ENCODE data around the gene BEAN1.

BEAN1 gene

GRCh38 chr16:66476328-66477027 lies 49.4 kb downstream of the BEAN1 start:
- Histone ChIP-seq H3K4me3 (ENCODE audit: low read depth in 1 of 2, low read length in 2 of 2) (no peak overlapping the region), H3K9me3 (ENCODE audit: low read length) (no peaks in the 10 kb centered on the region), H3K36me3 (ENCODE audit: insufficient read depth, low read length) (no peaks in the 10 kb centered on the region), H3K27ac (ENCODE audit: low read depth, low read length) (no peak overlapping the region), H3K27me3 (ENCODE audit: control insufficient read depth in 1 of 2, insufficient read depth in 2 of 2, low read length in 2 of 2) (peaks cover 0 to 18% of the 10 kb centered on the region in 2 donors), H3K9ac (ENCODE audit: low read length) (no peak overlapping the region), H3K4me1 (ENCODE audit: insufficient read depth, low read length) (no peaks in the 10 kb centered on the region)

- Histone ChIP-seq H3K27me3 (ENCODE audit: control insufficient read depth in 1 of 2, insufficient read depth in 2 of 2, low read length in 2 of 2) (peaks cover 0 to 18% of the 10 kb centered on the region in 2 donors), H3K36me3 (ENCODE audit: insufficient read depth, low read length) (no peaks in the 10 kb centered on the region), H3K4me3 (ENCODE audit: low read depth in 1 of 2, low read length in 2 of 2) (no peak overlapping the region), H3K27ac (ENCODE audit: low read depth, low read length) (no peak overlapping the region), H3K9me3 (ENCODE audit: low read length) (no peaks in the 10 kb centered on the region), H3K4me1 (ENCODE audit: insufficient read depth, low read length) (no peaks in the 10 kb centered on the region), H3K9ac (ENCODE audit: low read length) (no peak overlapping the region)
Observed at GRCh38 chr16:66477028-66477515, 50.0 kb downstream of the BEAN1 start.

GRCh38 chr16:66478733-66479511 lies 51.8 kb downstream of the BEAN1 start:
- Histone ChIP-seq H3K27me3 (ENCODE audit: control insufficient read depth in 1 of 2, insufficient read depth in 2 of 2, low read length in 2 of 2) (peaks cover 0 to 18% of the 10 kb centered on the region in 2 donors), H3K9ac (ENCODE audit: low read length) (no peak overlapping the region), H3K4me1 (ENCODE audit: insufficient read depth, low read length) (no peaks in the 10 kb centered on the region), H3K27ac (ENCODE audit: low read depth, low read length) (no peak overlapping the region), H3K9me3 (ENCODE audit: low read length) (no peaks in the 10 kb centered on the region), H3K36me3 (ENCODE audit: insufficient read depth, low read length) (no peaks in the 10 kb centered on the region), H3K4me3 (ENCODE audit: low read depth in 1 of 2, low read length in 2 of 2) (no peak overlapping the region)

- no peak overlapping the region for H3K9ac ChIP-seq (ENCODE audit: low read length)
- no peak overlapping the region for H3K27ac ChIP-seq (ENCODE audit: low read depth, low read length)
- H3K4me3 ChIP-seq (ENCODE audit: low read depth in 1 of 2, low read length in 2 of 2) = no peak overlapping the region
- no peaks in the 10 kb centered on the region for H3K4me1 ChIP-seq (ENCODE audit: insufficient read depth, low read length)
- H3K36me3 ChIP-seq (ENCODE audit: insufficient read depth, low read length) = no peaks in the 10 kb centered on the region
- H3K27me3 ChIP-seq (ENCODE audit: control insufficient read depth in 1 of 2, insufficient read depth in 2 of 2, low read length in 2 of 2) = peaks cover 0 to 18% of the 10 kb centered on the region in 2 donors
- H3K9me3 ChIP-seq (ENCODE audit: low read length) = no peaks in the 10 kb centered on the region
Observed at GRCh38 chr16:66479661-66480264, 52.7 kb downstream of the BEAN1 start.

GRCh38 chr16:66480265-66481080 lies 53.4 kb downstream of the BEAN1 start:
- Histone ChIP-seq H3K27ac (ENCODE audit: low read depth, low read length) (no peak overlapping the region), H3K4me3 (ENCODE audit: low read depth in 1 of 2, low read length in 2 of 2) (no peak overlapping the region), H3K36me3 (ENCODE audit: insufficient read depth, low read length) (peaks cover 3% of the 10 kb centered on the region), H3K9me3 (ENCODE audit: low read length) (no peaks in the 10 kb centered on the region), H3K9ac (ENCODE audit: low read length) (no peak overlapping the region), H3K4me1 (ENCODE audit: insufficient read depth, low read length) (no peaks in the 10 kb centered on the region), H3K27me3 (ENCODE audit: control insufficient read depth in 1 of 2, insufficient read depth in 2 of 2, low read length in 2 of 2) (peaks cover 0 to 14% of the 10 kb centered on the region in 2 donors)

GRCh38 chr16:66481081-66481942 lies 54.2 kb downstream of the BEAN1 start:
- Histone ChIP-seq H3K4me3 (ENCODE audit: low read depth in 1 of 2, low read length in 2 of 2) (no peak overlapping the region), H3K9ac (ENCODE audit: low read length) (no peak overlapping the region), H3K4me1 (ENCODE audit: insufficient read depth, low read length) (no peaks in the 10 kb centered on the region), H3K36me3 (ENCODE audit: insufficient read depth, low read length) (peaks cover 3% of the 10 kb centered on the region), H3K27me3 (ENCODE audit: control insufficient read depth in 1 of 2, insufficient read depth in 2 of 2, low read length in 2 of 2) (peaks cover 0 to 10% of the 10 kb centered on the region in 2 donors), H3K27ac (ENCODE audit: low read depth, low read length) (no peak overlapping the region), H3K9me3 (ENCODE audit: low read length) (no peaks in the 10 kb centered on the region)

- Histone ChIP-seq H3K9me3 (ENCODE audit: low read length) (no peaks in the 10 kb centered on the region), H3K27me3 (ENCODE audit: control insufficient read depth in 1 of 2, insufficient read depth in 2 of 2, low read length in 2 of 2) (peaks cover 0 to 6% of the 10 kb centered on the region in 2 donors), H3K9ac (ENCODE audit: low read length) (no peak overlapping the region), H3K4me3 (ENCODE audit: low read depth in 1 of 2, low read length in 2 of 2) (no peak overlapping the region), H3K27ac (ENCODE audit: low read depth, low read length) (no peak overlapping the region), H3K4me1 (ENCODE audit: insufficient read depth, low read length) (peaks cover 6% of the 10 kb centered on the region), H3K36me3 (ENCODE audit: insufficient read depth, low read length) (peaks cover 3% of the 10 kb centered on the region)
Observed at GRCh38 chr16:66481943-66482390, 54.9 kb downstream of the BEAN1 start.

GRCh38 chr16:66483689-66484452 lies 56.8 kb downstream of the BEAN1 start:
- H3K9ac ChIP-seq (ENCODE audit: low read length) = no peak overlapping the region
- no peak overlapping the region for H3K27ac ChIP-seq (ENCODE audit: low read depth, low read length)
- H3K4me1 ChIP-seq (ENCODE audit: insufficient read depth, low read length) = peaks cover 11% of the 10 kb centered on the region
- peaks cover 3% of the 10 kb centered on the region for H3K36me3 ChIP-seq (ENCODE audit: insufficient read depth, low read length)
- no peaks in the 10 kb centered on the region for H3K27me3 ChIP-seq (ENCODE audit: control insufficient read depth in 1 of 2, insufficient read depth in 2 of 2, low read length in 2 of 2)
- H3K4me3 ChIP-seq (ENCODE audit: low read depth in 1 of 2, low read length in 2 of 2) = no peak overlapping the region
- no peaks in the 10 kb centered on the region for H3K9me3 ChIP-seq (ENCODE audit: low read length)

GRCh38 chr16:66484453-66485213 lies 57.5 kb downstream of the BEAN1 start:
- Histone ChIP-seq H3K27ac (ENCODE audit: low read depth, low read length) (no peak overlapping the region), H3K9me3 (ENCODE audit: low read length) (no peaks in the 10 kb centered on the region), H3K4me1 (ENCODE audit: insufficient read depth, low read length) (peaks cover 11% of the 10 kb centered on the region), H3K36me3 (ENCODE audit: insufficient read depth, low read length) (peaks cover 3% of the 10 kb centered on the region), H3K27me3 (ENCODE audit: control insufficient read depth in 1 of 2, insufficient read depth in 2 of 2, low read length in 2 of 2) (no peaks in the 10 kb centered on the region), H3K4me3 (ENCODE audit: low read depth in 1 of 2, low read length in 2 of 2) (no peak overlapping the region), H3K9ac (ENCODE audit: low read length) (no peak overlapping the region)

Data from muscle layer of colon (tissue), 2 donors.